NK-92 (cell line): ENCODE measurements around the gene GTF2H1.

ENCODE experiments used
- DNase-seq: peaks from one replicate; lab custom pipeline; 2025; ENCODE audit not compliant: unreplicated experiment; lab: John Stamatoyannopoulos, UW

Gene GTF2H1

DNA sequence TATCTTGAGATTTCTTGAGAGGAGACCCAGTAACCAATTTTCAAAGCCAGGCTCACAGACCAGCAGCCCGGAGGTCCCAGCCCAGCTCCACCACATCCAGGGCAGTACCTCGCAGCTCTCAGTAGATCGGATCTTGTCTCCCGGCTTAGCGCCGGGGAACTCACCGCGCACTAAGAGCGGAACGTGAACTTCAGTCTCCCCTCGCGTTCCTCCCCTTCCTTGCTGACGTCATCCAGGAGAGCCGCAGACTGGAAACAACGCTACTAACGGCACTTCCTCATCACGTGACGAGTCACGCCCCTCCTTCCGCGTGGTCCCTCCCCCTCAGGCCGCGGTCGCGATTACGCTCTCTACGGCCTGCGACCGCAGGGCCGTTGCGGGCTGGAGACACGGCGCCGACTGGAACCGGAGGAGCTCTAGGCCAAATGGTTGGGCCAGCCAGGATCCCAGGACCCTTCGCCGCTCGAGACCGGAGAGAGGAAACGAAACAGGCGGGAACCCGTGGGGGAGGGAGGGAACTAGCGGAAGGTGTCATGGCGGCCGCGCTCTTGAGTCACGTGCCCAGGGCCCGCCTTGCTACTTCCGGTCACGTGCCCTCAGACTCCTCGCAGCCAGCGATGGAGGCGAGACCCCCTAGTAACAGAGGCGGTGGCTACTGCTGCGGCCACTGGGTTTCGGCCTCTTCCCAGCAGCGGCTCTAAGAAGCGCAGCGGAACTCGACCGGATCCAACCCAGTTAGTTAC lies at the start of gene GTF2H1, which contains the start of gene HPS5:
TSS of gene GTF2H1 (plus strand) at position 599 of the 743 bp plus-strand sequence. CDS start 10,508 bp downstream, outside the sequence.
TSS of gene HPS5 (minus strand) at position 172 of the 743 bp plus-strand sequence. CDS start 4,282 bp downstream, outside the sequence.
- peak; percentile 79 for DNase-seq

DNA sequence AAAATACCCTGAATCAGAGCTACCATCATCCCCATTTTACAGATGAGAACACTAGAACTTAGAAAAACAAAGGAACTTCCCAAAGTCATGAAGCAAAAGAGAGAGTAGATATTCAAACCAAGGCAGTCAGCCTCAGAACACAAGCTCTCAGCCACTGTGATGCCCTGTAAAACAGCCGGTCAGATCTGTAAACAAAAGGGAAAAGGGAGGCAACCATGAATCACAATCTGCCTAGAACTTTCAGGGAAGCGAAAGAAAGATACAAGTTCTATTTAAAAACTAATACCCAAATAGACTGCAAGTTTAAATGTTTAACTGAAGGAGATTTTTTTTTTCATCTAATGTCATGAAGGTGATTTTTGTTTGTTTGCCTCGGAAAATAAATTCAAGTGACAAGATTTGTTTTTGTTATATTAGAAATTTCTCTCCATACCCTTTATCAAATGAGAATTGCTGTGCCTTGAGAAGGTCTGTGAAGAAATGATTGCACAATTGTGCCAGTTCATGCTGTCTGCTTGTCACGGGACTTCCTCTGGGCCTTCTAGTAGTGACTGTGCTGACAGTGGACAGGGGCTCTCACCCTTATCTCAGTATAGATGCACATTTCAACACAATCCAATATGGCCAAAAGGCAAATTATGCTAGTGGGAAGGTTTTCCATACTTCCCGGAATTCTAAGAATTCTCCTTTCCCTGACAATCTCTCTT lies 44.6 kb upstream of the GTF2H1 start:
- DNase-seq = no peak

GRCh38 chr11:18280438-18281045 lies 41.8 kb upstream of the GTF2H1 start:
- no peak for DNase-seq

DNA sequence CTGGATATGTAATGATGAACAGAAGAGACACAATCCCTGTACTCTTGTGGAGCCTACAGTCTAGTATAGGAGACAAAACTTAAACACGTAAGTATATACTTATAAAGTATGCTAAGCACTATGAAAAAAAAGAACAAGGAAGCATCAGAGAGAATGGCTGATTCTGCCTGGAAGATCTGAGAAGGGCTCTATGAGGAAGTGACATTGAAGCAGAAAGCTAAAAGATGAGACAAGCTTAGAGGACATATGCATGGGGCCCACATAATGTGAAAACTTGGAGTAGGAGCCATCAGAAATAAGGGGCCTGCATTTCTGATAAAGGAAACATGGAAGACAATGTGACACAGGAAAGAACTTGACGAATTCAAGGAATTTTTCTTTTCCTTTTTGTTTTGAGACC lies 39.7 kb upstream of the GTF2H1 start:
- no peak for DNase-seq

DNA sequence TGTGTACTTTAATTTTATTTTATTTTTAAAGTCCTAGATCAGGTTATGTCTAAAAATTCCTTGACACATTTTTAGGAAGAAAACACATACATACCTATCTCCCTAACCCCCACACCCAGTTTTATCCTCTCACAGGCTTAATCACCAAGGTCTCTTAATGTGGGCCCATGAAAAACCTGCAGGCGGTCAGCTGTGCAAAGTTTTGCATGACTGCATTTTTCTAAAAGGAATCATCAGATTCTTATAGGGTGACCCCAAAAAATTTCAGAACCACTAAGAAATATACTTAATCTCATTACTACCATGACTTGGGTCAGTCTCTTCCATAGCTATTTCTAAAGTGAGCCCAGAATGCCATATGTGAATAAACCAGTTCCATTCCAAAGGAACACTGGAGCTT lies 36.5 kb upstream of the GTF2H1 start:
- no peak for DNase-seq

GRCh38 chr11:18288911-18289310 lies 33.5 kb upstream of the GTF2H1 start:
- DNase-seq = no peak

DNA sequence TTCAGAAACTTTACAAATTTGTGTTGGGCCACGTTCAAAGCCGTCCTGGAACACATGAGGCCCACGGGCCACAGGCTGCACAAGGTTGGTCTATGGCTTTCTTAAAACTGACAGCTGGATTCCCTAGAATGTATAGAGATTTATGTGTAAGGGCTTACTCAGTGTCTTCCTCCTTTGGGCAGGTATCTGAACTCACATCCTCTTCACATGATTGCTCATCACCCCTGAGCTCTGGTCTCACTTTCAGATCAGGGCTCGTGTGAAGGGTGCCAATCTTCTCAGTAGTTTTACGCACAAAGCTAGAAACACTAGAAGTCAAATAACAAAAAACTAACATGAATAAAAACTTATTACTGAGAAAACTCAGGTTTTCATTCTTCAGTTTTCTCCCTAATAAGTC lies 27.5 kb upstream of the GTF2H1 start:
- no peak for DNase-seq

DNA sequence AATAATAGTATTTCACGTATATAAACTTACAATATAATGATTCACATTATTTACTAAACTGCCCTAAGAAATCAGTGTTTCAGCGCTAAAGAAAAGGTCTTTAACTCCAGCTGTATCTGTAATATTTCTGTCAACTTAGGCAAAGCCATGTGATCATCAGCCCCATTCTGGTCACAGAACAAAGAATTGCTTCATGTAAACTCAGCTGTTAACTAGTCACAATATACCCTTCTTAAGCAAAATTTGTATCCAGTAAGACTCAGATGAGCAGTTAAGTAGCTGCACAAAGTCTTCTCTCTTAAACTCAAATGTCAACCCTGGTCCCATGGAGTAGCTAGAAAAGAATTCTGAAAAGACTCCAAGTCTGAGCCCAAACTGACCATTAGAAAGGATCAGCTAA lies 27.1 kb upstream of the GTF2H1 start:
- no peak for DNase-seq

DNA sequence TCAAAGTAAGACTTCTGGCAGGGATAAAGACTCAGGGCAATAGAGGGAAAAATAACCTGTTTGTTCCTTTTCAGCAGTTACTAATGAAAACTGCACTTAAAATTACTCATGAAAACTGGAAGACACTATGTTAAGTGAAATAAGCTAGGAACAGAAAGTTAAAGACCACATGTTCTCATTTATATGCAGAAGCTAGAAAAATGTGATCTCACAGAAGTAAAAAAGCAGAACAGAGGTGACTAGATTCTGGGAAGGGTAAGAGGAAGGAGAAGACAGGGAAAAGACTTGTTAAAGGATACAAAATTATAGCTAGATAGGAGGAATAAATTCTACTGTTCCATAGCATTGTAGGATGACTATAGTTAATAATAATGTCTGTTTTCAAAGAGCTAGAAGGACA lies 22.6 kb upstream of the GTF2H1 start:
- no peak for DNase-seq

GRCh38 chr11:18304745-18305144 lies 17.6 kb upstream of the GTF2H1 start:
- DNase-seq = no peak

- DNase-seq = no peak
Measured at GRCh38 chr11:18307461-18308139, 14.8 kb upstream of the GTF2H1 start.

DNA sequence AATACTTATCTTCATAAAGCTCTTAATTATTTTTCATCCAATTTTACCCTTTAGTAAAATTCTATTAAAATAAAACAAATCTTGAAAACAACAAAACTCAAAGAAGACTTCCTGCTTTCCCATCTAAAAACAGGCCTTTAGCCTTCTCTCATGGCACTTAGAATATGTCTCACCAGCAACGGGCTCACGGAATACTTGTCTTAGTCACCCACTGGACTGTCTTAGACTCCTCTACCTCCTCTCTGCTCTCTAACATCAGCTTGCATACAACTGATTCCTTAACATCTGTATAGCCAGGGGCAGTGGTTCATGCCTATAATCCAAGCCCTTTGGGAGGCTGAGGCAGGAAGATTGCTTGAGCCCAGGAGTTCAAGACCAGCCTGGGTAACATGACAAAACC lies 14.1 kb upstream of the GTF2H1 start:
- DNase-seq = no peak

GRCh38 chr11:18309691-18310090 lies 12.7 kb upstream of the GTF2H1 start:
- no peak for DNase-seq

DNA sequence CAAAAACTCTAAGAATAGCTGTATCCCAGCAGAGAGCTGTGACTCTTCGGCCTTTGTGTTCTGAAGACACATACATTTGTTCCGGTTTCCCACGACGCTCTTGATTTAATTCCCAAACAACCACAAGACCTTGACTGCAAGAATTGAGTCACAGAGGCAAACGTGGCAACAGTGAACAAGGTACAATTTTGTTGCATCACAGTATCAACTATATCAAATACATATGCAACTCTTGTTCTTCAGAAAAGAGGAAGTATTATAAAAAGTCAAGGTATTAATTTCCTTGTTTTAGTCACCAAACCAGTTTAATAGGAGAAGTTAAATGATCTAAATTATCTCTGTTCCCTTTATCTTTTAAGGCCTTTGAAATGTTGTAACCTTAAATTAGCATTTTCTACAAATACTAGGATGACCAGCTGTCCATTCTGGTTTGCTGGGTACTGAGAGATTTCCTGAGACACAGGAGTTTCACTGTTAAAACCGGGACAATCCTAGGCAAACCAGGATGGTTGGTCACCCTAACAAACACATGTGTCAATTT lies 11.5 kb upstream of the GTF2H1 start:
- no peak for DNase-seq

GRCh38 chr11:18312012-18312411 lies 10.4 kb upstream of the GTF2H1 start:
- no peak for DNase-seq

- DNase-seq = no peak
Measured at GRCh38 chr11:18312663-18313420, 9.5 kb upstream of the GTF2H1 start.

DNA sequence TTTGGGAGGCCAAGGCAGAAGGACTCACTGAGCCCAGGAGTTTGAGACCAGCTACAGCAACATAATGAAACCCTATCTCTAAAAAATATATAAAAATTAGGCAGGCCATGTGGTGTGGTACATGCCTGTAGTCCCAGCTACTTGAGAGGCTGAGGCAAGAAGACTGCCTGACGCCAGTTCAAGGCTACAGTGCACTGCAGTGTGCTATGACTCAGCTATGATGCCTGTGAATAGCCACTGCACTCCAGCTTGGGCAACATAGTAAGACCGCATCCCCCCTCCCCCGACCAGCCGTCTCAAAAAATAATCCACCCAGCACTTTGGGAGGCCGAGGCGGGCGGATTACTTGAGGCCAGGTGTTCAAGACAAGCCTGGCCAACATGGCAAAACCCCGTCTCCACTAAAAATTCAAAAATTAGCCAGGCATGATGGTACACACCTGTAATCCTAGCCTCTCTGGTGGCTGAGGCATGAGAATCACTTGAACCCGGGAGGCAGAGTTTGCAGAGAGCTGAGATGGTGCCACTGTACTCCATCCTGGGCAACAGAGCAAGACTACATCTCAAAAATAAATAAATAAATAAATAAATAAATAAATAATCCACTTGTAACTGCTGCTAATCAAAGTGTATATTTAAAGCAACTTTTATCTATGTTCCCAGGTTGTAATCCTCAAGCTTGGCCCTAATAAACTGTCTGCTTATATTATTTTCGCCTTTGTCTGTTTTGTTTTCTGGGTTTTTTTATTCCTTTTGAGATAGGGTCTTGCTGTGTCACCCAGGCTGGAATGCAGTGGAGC lies 8.2 kb upstream of the GTF2H1 start:
- DNase-seq = no peak

GRCh38 chr11:18314784-18315523 lies 7.4 kb upstream of the GTF2H1 start:
- DNase-seq = no peak

DNA sequence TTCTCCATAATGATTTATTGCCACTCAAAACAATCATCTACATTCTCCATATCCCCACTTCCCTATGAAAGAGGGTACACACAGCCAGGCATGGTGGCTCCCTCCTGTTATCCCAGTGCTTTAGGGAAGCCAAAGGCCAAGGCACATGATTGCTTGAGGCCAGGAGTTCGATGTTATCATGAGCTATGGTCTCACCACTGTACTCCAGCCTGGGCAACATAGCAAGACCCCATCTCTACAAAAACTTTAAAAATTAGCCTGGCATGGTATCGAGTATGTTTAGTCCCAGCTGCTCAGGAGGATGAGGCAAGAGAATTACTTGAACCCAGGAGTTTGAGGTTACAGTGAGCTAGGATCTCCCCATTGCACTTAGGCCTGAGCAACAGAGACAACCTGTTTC lies 6.5 kb upstream of the GTF2H1 start:
- DNase-seq = no peak
